ENCODE results near the gene UBA52.

GRCh38 chr19:18616023-18616422, 44.4 kb downstream of the UBA52 start:
- TF ChIP-seq CTCF (IDR thresholded peaks at IDR 0.05 in 4 of 5, conservative IDR thresholded peaks at IDR 0.05 in 1 of 5) = no peak
- TF ChIP-seq POLR2A (IDR thresholded peaks at IDR 0.05) = no peak

All from gastrocnemius medialis (tissue), 4 donors.